ENCODE results near the gene CHN2. TPM values are rescaled to one million over a fixed set of nuclear protein-coding genes. Genes with fewer than 3 reads are reported as not detected.
A peak's percentile ranks its signal among the peaks of the same experiment; 100 is the strongest.

The CHN2 gene
- total RNA-seq, 1 experiment from 2014 or later = 0.15 TPM

DNA sequence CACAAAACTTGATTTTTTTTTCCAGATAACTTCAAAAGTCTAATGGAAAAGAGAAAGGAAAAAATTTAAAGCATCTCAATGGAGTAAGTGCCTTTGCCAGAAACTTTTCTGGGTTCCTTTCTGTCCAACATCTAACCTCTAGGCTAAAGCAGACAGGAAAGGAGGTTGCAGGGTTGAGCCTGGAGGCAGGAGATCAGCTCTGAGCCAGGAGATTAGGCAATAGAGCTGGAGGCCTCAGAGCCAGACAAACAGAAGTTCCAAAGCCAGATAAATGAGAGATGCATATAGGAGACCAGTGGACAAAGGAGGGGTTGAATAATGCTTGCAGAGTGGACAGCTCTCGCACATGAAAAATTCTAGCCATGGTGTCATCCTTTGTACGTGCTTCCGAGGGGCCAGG is 42.9 kb downstream of the CHN2 start:
- H3K27me3 ChIP-seq (ENCODE audit: control insufficient read depth, insufficient read depth, low read length) = peaks cover 1% of the 10 kb centered on the region
- in situ Hi-C loops (cut with HindIII; ENCODE audit: low pct_unique_long_range_greater_than_20kb, low sequenced_read_pairs) = no loop called here

DNA sequence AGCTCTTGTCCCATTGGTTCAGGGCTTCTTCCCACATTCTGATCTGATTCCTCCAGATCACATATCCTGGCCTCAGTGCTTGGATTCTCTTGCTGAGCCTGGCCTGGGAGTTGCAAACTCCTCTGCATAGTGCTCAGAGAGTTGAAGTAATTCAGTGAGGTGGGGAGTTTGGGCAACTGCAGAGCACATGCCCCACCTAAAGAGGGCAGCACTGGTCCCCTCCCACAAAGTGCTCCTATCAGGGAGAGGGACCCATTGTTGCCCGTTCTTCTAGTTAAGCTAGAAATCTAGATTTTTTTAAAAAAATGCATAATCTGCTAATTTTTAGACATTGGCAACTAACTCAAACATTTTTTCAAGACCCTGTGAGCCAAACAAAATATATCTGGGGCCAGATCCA is 45.1 kb downstream of the CHN2 start:
- Histone ChIP-seq H3K27ac (ENCODE audit: low read length) (no peak overlapping the region), H3K4me3 (ENCODE audit: low read depth in 2 of 2, low read length in 2 of 2) (no peak overlapping the region), H3K9me3 (ENCODE audit: control insufficient read depth, insufficient read depth, low read depth, low read length) (no peaks in the 10 kb centered on the region), H3K36me3 (ENCODE audit: control insufficient read depth, insufficient read depth, low read length) (no peaks in the 10 kb centered on the region), H3K27me3 (ENCODE audit: control insufficient read depth, insufficient read depth, low read length) (no peaks in the 10 kb centered on the region; the same call in 1 of the 2 replicates), H3K4me1 (ENCODE audit: control insufficient read depth, insufficient read depth, low read length) (no peaks in the 10 kb centered on the region)
- in situ Hi-C loops (cut with HindIII; ENCODE audit: low pct_unique_long_range_greater_than_20kb, low sequenced_read_pairs) = no loop called here
- CTCF ChIA-PET = no interaction called here
- intact Hi-C loops (cut with micrococcal nuclease; ENCODE audit: unreplicated experiment) = no loop called here
- POLR2A ChIA-PET = no interaction called here
- DNase-seq (ENCODE audit: low read depth, low spot score) = no peak
- no peak for ATAC-seq
- TF ChIP-seq POLR2AphosphoS5 (IDR thresholded peaks at IDR 0.05; ENCODE audit: low read depth, low read length) (no peak), TCF7L2 (IDR thresholded peaks at IDR 0.05; ENCODE audit: low read depth, low read length) (no peak), CTCF (IDR thresholded peaks at IDR 0.05) (peak; percentile 52), REST (IDR thresholded peaks at IDR 0.05; ENCODE audit: insufficient read depth in 1 of 2, low read depth in 2 of 2, low read length in 1 of 2) (no peak)
- BruUV-seq (replicated peaks) = no TSS peak

More for the DNA sequence above, 42.9 kb downstream of the CHN2 start:
- H3K36me3 ChIP-seq (ENCODE audit: control insufficient read depth, insufficient read depth, low read length) = no peaks in the 10 kb centered on the region
- H3K27ac ChIP-seq (ENCODE audit: low read length) = no peak overlapping the region
- H3K4me1 ChIP-seq (ENCODE audit: control insufficient read depth, insufficient read depth, low read length) = no peaks in the 10 kb centered on the region
- no peak for ATAC-seq
- no peaks in the 10 kb centered on the region for H3K9me3 ChIP-seq (ENCODE audit: control insufficient read depth, insufficient read depth, low read depth, low read length)
- BruUV-seq (replicated peaks) = no TSS peak
- DNase-seq (ENCODE audit: low read depth, low spot score) = no peak
- intact Hi-C loops (cut with micrococcal nuclease; ENCODE audit: unreplicated experiment) = no loop called here
- POLR2A ChIA-PET = no interaction called here
- no peak for TF ChIP-seq SIN3A (IDR thresholded peaks at IDR 0.05; ENCODE audit: borderline replicate concordance, insufficient read depth, low read depth, low read length)
- TF ChIP-seq CTCF (IDR thresholded peaks at IDR 0.05) = no peak
- no peak for TF ChIP-seq POLR2AphosphoS5 (IDR thresholded peaks at IDR 0.05; ENCODE audit: low read depth, low read length)
- TF ChIP-seq REST (IDR thresholded peaks at IDR 0.05; ENCODE audit: insufficient read depth in 1 of 2, low read depth in 2 of 2, low read length in 1 of 2) = no peak
- CTCF ChIA-PET = no interaction called here
- no peak overlapping the region for H3K4me3 ChIP-seq (ENCODE audit: low read depth in 2 of 2, low read length in 2 of 2)

Data from Panc1 (cell line).